ENCODE results near the gene PDE2A.

Gene PDE2A

GRCh38 chr11:72626414-72626936 lies 47.7 kb downstream of the PDE2A start:
- Histone ChIP-seq H3K36me3 (ENCODE audit: control insufficient read depth, low read depth, low read length) (no peaks in the 10 kb centered on the region), H3K9ac (ENCODE audit: low read length) (no peak overlapping the region), H3K4me3 (ENCODE audit: low read length) (no peak overlapping the region), H3K27me3 (ENCODE audit: control insufficient read depth, insufficient read depth, low read length) (no peaks in the 10 kb centered on the region), H3K9me3 (ENCODE audit: control insufficient read depth, low read depth, low read length) (no peaks in the 10 kb centered on the region), H3K27ac (ENCODE audit: low read length) (no peak overlapping the region), H3K4me1 (ENCODE audit: control insufficient read depth, low read depth, low read length) (no peaks in the 10 kb centered on the region)

- no peak overlapping the region for H3K27ac ChIP-seq (ENCODE audit: low read length)
- H3K4me1 ChIP-seq (ENCODE audit: control insufficient read depth, low read depth, low read length), result no peaks in the 10 kb centered on the region
- no peak overlapping the region for H3K9ac ChIP-seq (ENCODE audit: low read length)
Measured at GRCh38 chr11:72625691-72626413, 48.4 kb downstream of the PDE2A start.

GRCh38 chr11:72624496-72625201 lies 49.6 kb downstream of the PDE2A start:
- Histone ChIP-seq H3K9me3 (ENCODE audit: control insufficient read depth, low read depth, low read length) (no peaks in the 10 kb centered on the region), H3K36me3 (ENCODE audit: control insufficient read depth, low read depth, low read length) (no peaks in the 10 kb centered on the region), H3K4me1 (ENCODE audit: control insufficient read depth, low read depth, low read length) (no peaks in the 10 kb centered on the region), H3K27ac (ENCODE audit: low read length) (no peak overlapping the region), H3K9ac (ENCODE audit: low read length) (no peak overlapping the region), H3K27me3 (ENCODE audit: control insufficient read depth, insufficient read depth, low read length) (no peaks in the 10 kb centered on the region), H3K4me3 (ENCODE audit: low read length) (no peak overlapping the region)

More at GRCh38 chr11:72625691-72626413, 48.4 kb downstream of the PDE2A start:
- no peaks in the 10 kb centered on the region for H3K27me3 ChIP-seq (ENCODE audit: control insufficient read depth, insufficient read depth, low read length)
- no peak overlapping the region for H3K4me3 ChIP-seq (ENCODE audit: low read length)
- no peaks in the 10 kb centered on the region for H3K9me3 ChIP-seq (ENCODE audit: control insufficient read depth, low read depth, low read length)
- H3K36me3 ChIP-seq (ENCODE audit: control insufficient read depth, low read depth, low read length), result no peaks in the 10 kb centered on the region

- no peaks in the 10 kb centered on the region for H3K4me1 ChIP-seq (ENCODE audit: control insufficient read depth, low read depth, low read length)
- H3K9me3 ChIP-seq (ENCODE audit: control insufficient read depth, low read depth, low read length), result no peaks in the 10 kb centered on the region
- no peak overlapping the region for H3K27ac ChIP-seq (ENCODE audit: low read length)
- H3K4me3 ChIP-seq (ENCODE audit: low read length), result no peak overlapping the region
- no peak overlapping the region for H3K9ac ChIP-seq (ENCODE audit: low read length)
- H3K36me3 ChIP-seq (ENCODE audit: control insufficient read depth, low read depth, low read length), result no peaks in the 10 kb centered on the region
- no peaks in the 10 kb centered on the region for H3K27me3 ChIP-seq (ENCODE audit: control insufficient read depth, insufficient read depth, low read length)
Measured at GRCh38 chr11:72623052-72623451, 51.2 kb downstream of the PDE2A start.

- Histone ChIP-seq H3K27me3 (ENCODE audit: control insufficient read depth, insufficient read depth, low read length) (no peaks in the 10 kb centered on the region), H3K36me3 (ENCODE audit: control insufficient read depth, low read depth, low read length) (no peaks in the 10 kb centered on the region), H3K9ac (ENCODE audit: low read length) (no peak overlapping the region), H3K4me3 (ENCODE audit: low read length) (no peak overlapping the region), H3K27ac (ENCODE audit: low read length) (no peak overlapping the region), H3K4me1 (ENCODE audit: control insufficient read depth, low read depth, low read length) (no peaks in the 10 kb centered on the region), H3K9me3 (ENCODE audit: control insufficient read depth, low read depth, low read length) (no peaks in the 10 kb centered on the region)
Measured at GRCh38 chr11:72621008-72621610, 53.1 kb downstream of the PDE2A start.

- H3K27me3 ChIP-seq (ENCODE audit: control insufficient read depth, insufficient read depth, low read length), result no peaks in the 10 kb centered on the region
- no peak overlapping the region for H3K27ac ChIP-seq (ENCODE audit: low read length)
- no peak overlapping the region for H3K4me3 ChIP-seq (ENCODE audit: low read length)
- H3K9ac ChIP-seq (ENCODE audit: low read length), result no peak overlapping the region
- H3K4me1 ChIP-seq (ENCODE audit: control insufficient read depth, low read depth, low read length), result no peaks in the 10 kb centered on the region
- H3K36me3 ChIP-seq (ENCODE audit: control insufficient read depth, low read depth, low read length), result no peaks in the 10 kb centered on the region
- no peaks in the 10 kb centered on the region for H3K9me3 ChIP-seq (ENCODE audit: control insufficient read depth, low read depth, low read length)
Measured at GRCh38 chr11:72618803-72619202, 55.4 kb downstream of the PDE2A start.

GRCh38 chr11:72617080-72617762 lies 57.0 kb downstream of the PDE2A start:
- Histone ChIP-seq H3K9me3 (ENCODE audit: control insufficient read depth, low read depth, low read length) (no peaks in the 10 kb centered on the region), H3K27ac (ENCODE audit: low read length) (no peak overlapping the region), H3K27me3 (ENCODE audit: control insufficient read depth, insufficient read depth, low read length) (no peaks in the 10 kb centered on the region), H3K4me1 (ENCODE audit: control insufficient read depth, low read depth, low read length) (no peaks in the 10 kb centered on the region), H3K9ac (ENCODE audit: low read length) (no peak overlapping the region), H3K4me3 (ENCODE audit: low read length) (no peak overlapping the region), H3K36me3 (ENCODE audit: control insufficient read depth, low read depth, low read length) (no peaks in the 10 kb centered on the region)

- Histone ChIP-seq H3K4me1 (ENCODE audit: control insufficient read depth, low read depth, low read length) (no peaks in the 10 kb centered on the region), H3K27me3 (ENCODE audit: control insufficient read depth, insufficient read depth, low read length) (no peaks in the 10 kb centered on the region), H3K36me3 (ENCODE audit: control insufficient read depth, low read depth, low read length) (no peaks in the 10 kb centered on the region), H3K9ac (ENCODE audit: low read length) (no peak overlapping the region), H3K27ac (ENCODE audit: low read length) (no peak overlapping the region), H3K9me3 (ENCODE audit: control insufficient read depth, low read depth, low read length) (no peaks in the 10 kb centered on the region), H3K4me3 (ENCODE audit: low read length) (no peak overlapping the region)
Measured at GRCh38 chr11:72616655-72617054, 57.6 kb downstream of the PDE2A start.

GRCh38 chr11:72615329-72615728 lies 58.9 kb downstream of the PDE2A start:
- Histone ChIP-seq H3K9me3 (ENCODE audit: control insufficient read depth, low read depth, low read length) (no peaks in the 10 kb centered on the region), H3K9ac (ENCODE audit: low read length) (no peak overlapping the region), H3K36me3 (ENCODE audit: control insufficient read depth, low read depth, low read length) (no peaks in the 10 kb centered on the region), H3K27me3 (ENCODE audit: control insufficient read depth, insufficient read depth, low read length) (no peaks in the 10 kb centered on the region), H3K4me1 (ENCODE audit: control insufficient read depth, low read depth, low read length) (no peaks in the 10 kb centered on the region), H3K27ac (ENCODE audit: low read length) (no peak overlapping the region), H3K4me3 (ENCODE audit: low read length) (no peak overlapping the region)

GRCh38 chr11:72614381-72614780 lies 59.8 kb downstream of the PDE2A start:
- no peak overlapping the region for H3K4me3 ChIP-seq (ENCODE audit: low read length)
- no peaks in the 10 kb centered on the region for H3K27me3 ChIP-seq (ENCODE audit: control insufficient read depth, insufficient read depth, low read length)
- no peak overlapping the region for H3K9ac ChIP-seq (ENCODE audit: low read length)
- H3K27ac ChIP-seq (ENCODE audit: low read length), result no peak overlapping the region
- no peaks in the 10 kb centered on the region for H3K4me1 ChIP-seq (ENCODE audit: control insufficient read depth, low read depth, low read length)
- no peaks in the 10 kb centered on the region for H3K9me3 ChIP-seq (ENCODE audit: control insufficient read depth, low read depth, low read length)
- no peaks in the 10 kb centered on the region for H3K36me3 ChIP-seq (ENCODE audit: control insufficient read depth, low read depth, low read length)

- no peak overlapping the region for H3K27ac ChIP-seq (ENCODE audit: low read length)
- H3K4me1 ChIP-seq (ENCODE audit: control insufficient read depth, low read depth, low read length), result no peaks in the 10 kb centered on the region
- H3K36me3 ChIP-seq (ENCODE audit: control insufficient read depth, low read depth, low read length), result no peaks in the 10 kb centered on the region
- no peaks in the 10 kb centered on the region for H3K9me3 ChIP-seq (ENCODE audit: control insufficient read depth, low read depth, low read length)
- H3K4me3 ChIP-seq (ENCODE audit: low read length), result no peak overlapping the region
- H3K9ac ChIP-seq (ENCODE audit: low read length), result no peak overlapping the region
- no peaks in the 10 kb centered on the region for H3K27me3 ChIP-seq (ENCODE audit: control insufficient read depth, insufficient read depth, low read length)
Measured at GRCh38 chr11:72613977-72614376, 60.2 kb downstream of the PDE2A start.
